Type B pancreatic cell (in vitro differentiated cells): ENCODE data around the gene THAP8. TPM values are rescaled to one million over a fixed set of nuclear protein-coding genes. Genes with fewer than 3 reads are reported as not detected.

Source experiments
- DNase-seq: peaks from one replicate; pipeline ENCODE4 v3.0.0; 2021; ENCODE audit warnings: mixed read lengths; ENCODE audit not compliant: unreplicated experiment; ENCODE audit errors: extremely low spot score
- H3K27ac Mint-ChIP-seq: 2 replicates; pipeline ENCODE4 v1.8.0; 2021; ENCODE audit warnings: mild to moderate bottlenecking, mixed read lengths
- H3K27me3 Mint-ChIP-seq: 2 replicates; pipeline ENCODE4 v1.8.0; 2021; ENCODE audit warnings: mixed read lengths
- H3K36me3 Mint-ChIP-seq: 2 replicates; pipeline ENCODE4 v1.8.0; 2021; ENCODE audit warnings: mixed read lengths
- H3K4me1 Mint-ChIP-seq: one replicate; pipeline ENCODE4 v1.8.0; 2021; ENCODE audit warnings: mixed read lengths; ENCODE audit not compliant: unreplicated experiment
- H3K4me3 Mint-ChIP-seq: 2 replicates; pipeline ENCODE4 v1.8.0; 2021; ENCODE audit warnings: mild to moderate bottlenecking, mixed read lengths
- H3K9me3 Mint-ChIP-seq: 2 replicates; pipeline ENCODE4 v1.8.0; 2021; ENCODE audit warnings: mixed read lengths
- CTCF ChIP-seq: fragments of 200-600 bp; sonication (generic); conservative IDR thresholded peaks from 2 replicates; pipeline ENCODE4 v1.5.0; 2021; ENCODE audit warnings: antibody characterized with exemption, mild to moderate bottlenecking
- total RNA-seq: library from RNA; stranded (reverse); gene quantifications from 2 replicates; pipeline ENCODE4 v1.2.1, GENCODE V29; 2021; ENCODE audit warnings: low replicate concordance

THAP8 gene
- total RNA-seq, 1 donor from 2014 or later, result 6.4 TPM

GRCh38 chr19:36025541-36025940, 28.5 kb downstream of the THAP8 start:
- H3K27me3 Mint-ChIP-seq, result no peaks in the 10 kb centered on the region
- no peaks in the 10 kb centered on the region for H3K4me1 Mint-ChIP-seq
- no peak for TF ChIP-seq CTCF
- no peak overlapping the region for H3K4me3 Mint-ChIP-seq
- H3K36me3 Mint-ChIP-seq, result peaks cover 4% of the 10 kb centered on the region
- DNase-seq, result no peak
- no peak overlapping the region for H3K27ac Mint-ChIP-seq
- no peaks in the 10 kb centered on the region for H3K9me3 Mint-ChIP-seq

- Mint-ChIP-seq H3K4me3 (no peak overlapping the region), H3K4me1 (no peaks in the 10 kb centered on the region), H3K36me3 (peaks cover 4% of the 10 kb centered on the region), H3K27ac (no peak overlapping the region), H3K9me3 (no peaks in the 10 kb centered on the region), H3K27me3 (no peaks in the 10 kb centered on the region)
- no peak for TF ChIP-seq CTCF
- no peak for DNase-seq
These were observed 30.7 kb downstream of the THAP8 start for GRCh38 chr19:36023432-36023831.

- Mint-ChIP-seq H3K9me3 (no peaks in the 10 kb centered on the region), H3K27me3 (no peaks in the 10 kb centered on the region), H3K27ac (no peak overlapping the region), H3K4me3 (no peak overlapping the region), H3K4me1 (peaks cover 6% of the 10 kb centered on the region), H3K36me3 (peaks cover 7% of the 10 kb centered on the region)
- TF ChIP-seq CTCF, result no peak
- DNase-seq, result no peak
These were observed 34.9 kb downstream of the THAP8 start for GRCh38 chr19:36019061-36019670.

- Mint-ChIP-seq H3K9me3 (no peaks in the 10 kb centered on the region), H3K4me3 (peak within 1 kb of the TSS; percentile 99), H3K27me3 (no peaks in the 10 kb centered on the region), H3K27ac (peak within 1 kb of the TSS; percentile 92), H3K4me1 (peaks cover 24% of the 10 kb centered on the region), H3K36me3 (peaks cover 4% of the 10 kb centered on the region)
- peak; percentile 40 for TF ChIP-seq CTCF
- peak; percentile 98 for DNase-seq
These were observed 39.8 kb downstream of the THAP8 start, which contains the start of gene ALKBH6 for GRCh38 chr19:36014012-36014924. TSS of gene ALKBH6 (minus strand) at chr19:36014213. CDS start at chr19:36013397, 816 bp downstream.

- Mint-ChIP-seq H3K4me3 (peak overlapping the region; percentile 99), H3K9me3 (no peaks in the 10 kb centered on the region), H3K36me3 (peaks cover 4% of the 10 kb centered on the region), H3K27ac (peak overlapping the region; percentile 92), H3K4me1 (peaks cover 29% of the 10 kb centered on the region), H3K27me3 (no peaks in the 10 kb centered on the region)
- no peak for DNase-seq
- TF ChIP-seq CTCF, result no peak
These were observed 40.6 kb downstream of the THAP8 start for GRCh38 chr19:36013280-36014011.
